Adipose tissue (tissue), 3 donors: ENCODE data around the gene ZCCHC14. TPM values are rescaled to one million over a fixed set of nuclear protein-coding genes. Genes with fewer than 3 reads are reported as not detected.

ENCODE experiments used
- H3K27ac ChIP-seq: one replicate; pipeline ENCODE4 v1.5.1; 2013; ENCODE audit warnings: low read depth, low read length
- WGBS, 3 donors: extraction: QIAGEN DNeasy Blood & Tissue Kit; methylation state at CpG; one replicate each; pipeline ENCODE4 v1.1.7; 2013; 5-methylcytosine and 5-hydroxymethylcytosine counted together
- polyA plus RNA-seq, 3 donors: library from polyadenylated mRNA; stranded (reverse); fragments of 200-250 nt; gene quantifications; one replicate each; pipeline ENCODE4 v1.2.3, GENCODE V29; 2013
- donor health status: healthy with polysubstance abuse.
- donor health status: Bipolar disorder and iron deficiency.
- donor health status: healthy.

Gene ZCCHC14
- polyA plus RNA-seq, 3 donors: 6.6 to 8.9 (median 7.6) TPM

- H3K27ac ChIP-seq: no peak overlapping the region
- WGBS, 3 donors: 96 to 97% (median 96%) methylated on average over 15 of the region's 15 CpGs
Measured at GRCh38 chr16:87423429-87423828, 69.4 kb downstream of the ZCCHC14 start.

GRCh38 chr16:87422106-87422505, 70.7 kb downstream of the ZCCHC14 start:
- no peak overlapping the region for H3K27ac ChIP-seq
- WGBS, 3 donors: 94 to 97% (median 95%) methylated on average over 11 of the region's 11 CpGs

GRCh38 chr16:87421003-87421912, 71.6 kb downstream of the ZCCHC14 start:
- no peak overlapping the region for H3K27ac ChIP-seq
- 93 to 96% (median 96%) methylated on average over 25 of the region's 25 CpGs for WGBS, 3 donors

DNA sequence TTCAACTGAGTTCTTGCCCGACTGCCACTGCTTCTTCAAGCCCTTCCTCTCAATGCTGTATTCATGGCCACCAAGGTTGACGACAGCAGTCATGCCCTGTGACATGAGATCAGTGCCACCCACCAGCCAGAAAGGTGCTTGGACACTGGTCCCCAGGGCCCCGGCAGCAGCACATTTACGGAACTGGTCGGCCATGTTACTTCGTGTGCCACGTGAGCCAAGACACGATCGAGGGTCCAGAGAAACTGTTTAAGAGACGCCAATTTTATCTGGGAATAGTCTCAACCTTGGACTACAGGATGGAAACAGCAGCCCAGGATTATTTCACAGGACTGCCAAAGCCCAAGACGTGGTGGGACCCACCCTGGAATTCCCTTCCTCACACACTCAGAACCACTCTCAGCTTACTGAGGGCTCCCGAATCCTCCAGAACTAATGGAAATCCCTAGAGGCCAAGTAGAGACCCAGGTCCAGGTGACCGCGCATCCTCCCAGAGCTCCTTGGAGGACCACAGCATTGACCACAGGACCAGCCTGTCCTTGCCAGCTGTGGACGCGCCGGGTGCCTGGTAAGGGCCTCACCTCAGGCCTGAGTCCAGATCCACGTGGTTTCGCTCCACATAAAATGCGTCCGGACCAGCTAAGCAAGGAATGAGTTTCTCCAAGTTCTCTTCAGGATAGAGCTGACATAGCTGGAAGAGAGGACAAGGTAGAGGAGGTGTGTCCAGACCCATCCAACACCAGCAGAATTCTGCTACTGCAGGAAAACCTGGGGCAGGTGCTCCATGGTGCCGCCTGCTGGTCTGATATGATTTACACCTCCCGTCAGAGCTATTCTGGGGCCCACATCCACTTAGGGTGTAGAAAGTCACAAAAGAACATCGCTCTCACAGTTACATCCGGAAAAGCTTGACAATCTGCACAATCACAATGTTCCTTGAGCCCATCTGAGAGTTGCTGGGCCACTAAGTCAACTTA, 72.5 kb downstream of the ZCCHC14 start:
- no peak overlapping the region for H3K27ac ChIP-seq
- 89 to 93% (median 92%) methylated on average over 25 of the region's 25 CpGs for WGBS, 3 donors

DNA sequence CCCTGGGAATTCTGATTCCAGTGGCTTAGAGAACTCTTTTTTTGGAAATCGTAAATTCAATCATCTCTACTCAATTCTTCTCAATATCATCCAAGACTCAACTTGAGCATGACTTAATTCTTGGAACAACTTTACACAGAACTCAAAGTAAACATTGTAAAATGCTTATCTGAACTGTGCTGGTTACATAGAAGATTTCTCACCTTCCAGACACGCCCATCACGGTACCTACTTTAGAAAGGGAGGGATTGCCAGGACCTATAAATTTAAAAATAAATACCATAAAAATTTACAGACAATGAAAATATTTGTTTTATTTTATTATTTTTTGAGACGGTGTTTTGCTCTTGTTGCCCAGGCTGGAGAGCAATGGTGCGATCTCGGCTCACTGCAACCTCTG, 74.2 kb downstream of the ZCCHC14 start:
- 78 to 89% (median 86%) methylated on average over 6 of the region's 6 CpGs for WGBS, 3 donors
- no peak overlapping the region for H3K27ac ChIP-seq

DNA sequence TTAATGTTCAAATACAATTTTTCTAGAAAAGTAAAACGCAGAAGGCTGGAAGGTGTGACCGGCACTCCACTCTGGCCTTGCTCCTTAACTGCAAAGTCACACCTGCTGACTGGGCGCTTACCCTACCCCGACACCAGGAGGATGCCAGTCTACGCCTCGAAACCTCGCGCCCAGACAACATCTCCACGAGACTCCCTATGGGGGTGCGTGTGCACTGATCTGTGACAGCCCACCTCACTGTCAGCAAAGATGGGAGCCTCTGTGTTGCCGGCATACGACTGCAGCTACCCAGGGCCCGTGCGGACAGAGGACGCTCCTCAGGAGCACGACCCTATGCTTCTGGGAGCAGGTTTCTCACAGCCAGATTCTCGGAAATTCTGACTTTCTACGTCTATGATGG, 74.6 kb downstream of the ZCCHC14 start:
- no peak overlapping the region for H3K27ac ChIP-seq
- WGBS, 3 donors: 94 to 95% (median 94%) methylated on average over 18 of the region's 18 CpGs

- WGBS, 3 donors: 92 to 98% (median 94%) methylated on average over 11 to 13 of the region's 13 CpGs
- no peak overlapping the region for H3K27ac ChIP-seq
Measured at GRCh38 chr16:87417528-87417910, 75.3 kb downstream of the ZCCHC14 start.

DNA sequence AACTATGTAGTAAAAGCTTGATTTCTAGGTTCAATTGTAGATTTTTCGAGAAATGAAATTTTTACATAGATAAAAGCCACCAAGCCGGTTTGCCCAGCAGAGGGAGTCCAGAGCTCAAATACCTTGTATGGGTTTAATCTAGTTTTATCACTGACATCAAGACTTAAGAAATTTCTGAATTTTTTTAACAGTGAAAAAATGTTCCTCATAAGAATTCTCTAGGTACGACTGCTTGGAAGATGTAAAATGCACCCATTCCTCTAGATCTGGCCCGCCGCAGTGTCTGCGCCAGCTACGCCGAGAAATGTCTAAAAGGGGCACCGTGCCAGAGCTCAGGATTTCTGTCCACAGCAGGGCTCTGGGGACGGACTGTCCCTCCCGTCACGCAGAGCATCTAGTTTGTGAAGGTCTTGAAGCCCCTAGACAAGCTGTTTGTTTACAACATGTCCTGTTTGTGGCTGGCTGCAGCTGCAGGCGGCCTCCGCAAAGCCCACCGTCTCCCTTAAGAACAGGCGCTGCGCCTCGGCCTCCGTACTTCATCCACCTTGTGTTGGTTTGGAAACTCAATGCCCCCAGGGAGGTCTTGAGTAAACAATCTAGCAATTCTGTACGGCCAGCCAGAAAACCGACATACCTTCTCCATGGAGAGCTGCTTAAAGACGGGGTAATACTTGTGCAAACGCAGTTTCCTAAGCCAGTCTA, 75.8 kb downstream of the ZCCHC14 start:
- WGBS, 3 donors: 71 to 81% (median 79%) methylated on average over 23 of the region's 23 CpGs
- H3K27ac ChIP-seq: no peak overlapping the region

- 87 to 93% (median 92%) methylated on average over 9 of the region's 9 CpGs for WGBS, 3 donors
- H3K27ac ChIP-seq: no peak overlapping the region
Measured at GRCh38 chr16:87415441-87415840, 77.4 kb downstream of the ZCCHC14 start.

DNA sequence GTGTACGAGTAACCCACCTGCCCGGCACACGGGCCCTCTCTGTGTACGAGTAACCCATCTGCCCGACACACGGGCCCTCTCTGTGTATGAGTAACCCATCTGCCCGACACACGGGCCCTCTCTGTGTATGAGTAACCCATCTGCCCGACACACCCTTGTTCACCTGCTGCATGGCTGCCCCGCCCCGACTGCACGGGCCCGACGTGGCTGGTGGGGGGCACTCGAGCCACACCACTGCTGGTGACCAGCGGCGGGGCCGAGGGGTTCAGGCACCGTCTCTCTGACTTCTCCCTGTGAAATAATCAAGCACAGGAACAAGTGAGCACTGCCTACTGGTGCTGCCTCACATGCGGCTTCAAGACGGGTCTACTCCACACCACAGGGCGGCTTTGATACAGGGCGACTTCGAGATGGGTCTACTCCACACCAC, 78.6 kb downstream of the ZCCHC14 start:
- WGBS, 3 donors: 87 to 90% (median 88%) methylated on average over 24 of the region's 24 CpGs
- H3K27ac ChIP-seq: no peak overlapping the region

GRCh38 chr16:87412996-87413421, 79.8 kb downstream of the ZCCHC14 start:
- 90 to 94% (median 93%) methylated on average over 27 of the region's 27 CpGs for WGBS, 3 donors
- H3K27ac ChIP-seq: no peak overlapping the region

DNA sequence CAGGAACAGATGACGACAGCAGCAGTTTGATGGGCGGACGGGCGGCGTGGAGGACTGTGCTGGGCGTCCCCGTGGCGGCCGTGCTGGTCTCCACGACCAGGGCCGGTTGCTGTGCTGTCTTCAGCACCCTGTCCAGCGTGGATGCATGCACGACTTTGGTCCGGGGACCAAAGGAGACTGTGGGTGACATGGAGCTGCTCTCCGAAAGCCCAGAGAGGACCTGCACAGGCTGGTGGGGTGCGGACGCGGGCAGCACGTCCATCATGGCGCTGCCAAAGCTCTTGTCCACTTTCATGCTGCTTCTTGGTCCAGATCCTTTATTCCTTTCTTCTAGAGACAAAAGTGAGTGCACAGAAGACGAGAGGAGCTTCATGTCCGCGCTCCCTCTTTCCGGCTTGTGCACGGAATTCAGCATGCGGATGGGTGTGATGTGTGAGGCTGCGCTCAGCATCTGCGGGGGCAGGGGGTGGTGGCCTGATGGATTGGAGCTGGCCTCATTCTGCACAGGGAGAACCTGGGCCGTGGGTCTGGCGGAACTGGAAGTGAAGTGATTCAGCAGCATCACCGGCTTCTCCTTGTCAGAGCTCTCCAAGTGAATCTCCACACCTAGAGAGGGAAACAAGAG, 80.3 kb downstream of the ZCCHC14 start:
- WGBS, 3 donors: 88 to 92% (median 89%) methylated on average over 31 of the region's 31 CpGs
- no peak overlapping the region for H3K27ac ChIP-seq

DNA sequence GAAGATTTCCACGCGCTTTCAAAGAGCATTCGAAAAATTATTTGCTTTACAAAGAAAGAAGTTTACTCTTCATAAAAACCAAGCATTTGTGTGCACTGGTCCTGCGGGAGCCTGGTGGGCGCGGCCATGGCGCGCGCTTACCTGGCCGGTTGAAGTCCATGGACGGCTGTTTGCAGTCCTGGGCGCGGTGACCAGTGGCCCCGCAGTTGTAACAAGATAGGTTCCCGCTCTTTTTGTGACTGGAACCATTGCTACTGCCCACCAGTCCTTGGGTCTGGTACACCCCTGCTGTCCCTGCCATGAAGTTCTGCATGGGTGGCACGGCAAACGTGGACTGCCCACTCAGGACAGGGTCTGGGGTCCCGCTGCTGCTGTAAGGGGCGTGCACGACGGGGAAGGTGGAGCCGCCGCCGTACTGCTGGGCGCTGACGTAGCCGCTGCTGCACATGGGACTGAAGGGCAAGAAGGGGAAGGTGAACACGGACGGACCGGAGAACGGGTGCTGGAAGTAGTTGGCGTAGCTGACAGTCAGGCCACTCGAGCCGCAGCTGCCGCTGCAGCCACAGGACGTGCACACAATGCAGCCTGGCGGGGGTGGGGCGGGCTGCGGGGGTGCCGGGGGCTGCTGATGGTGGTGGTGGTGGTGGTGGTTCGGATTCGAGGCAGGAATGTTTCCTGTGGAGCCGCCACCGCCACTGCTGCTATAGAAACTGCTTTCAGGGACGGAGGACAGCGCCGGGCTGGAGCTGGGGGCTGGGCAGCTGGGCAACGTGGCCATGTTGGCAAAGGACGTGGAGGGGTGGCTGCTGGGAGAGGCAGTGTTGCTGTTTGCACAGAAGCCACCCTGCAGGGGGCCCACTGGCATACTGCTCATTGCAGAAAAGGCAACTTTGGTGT, 81.2 kb downstream of the ZCCHC14 start:
- 91 to 95% (median 94%) methylated on average over 42 to 49 of the region's 49 CpGs for WGBS, 3 donors
- no peak overlapping the region for H3K27ac ChIP-seq

GRCh38 chr16:87410968-87411367, 81.9 kb downstream of the ZCCHC14 start:
- no peak overlapping the region for H3K27ac ChIP-seq
- WGBS, 3 donors: 86 to 90% (median 90%) methylated on average over 14 of the region's 14 CpGs

GRCh38 chr16:87410530-87410929, 82.3 kb downstream of the ZCCHC14 start:
- WGBS, 3 donors: 88 to 91% (median 91%) methylated on average over 11 of the region's 11 CpGs
- H3K27ac ChIP-seq: no peak overlapping the region

DNA sequence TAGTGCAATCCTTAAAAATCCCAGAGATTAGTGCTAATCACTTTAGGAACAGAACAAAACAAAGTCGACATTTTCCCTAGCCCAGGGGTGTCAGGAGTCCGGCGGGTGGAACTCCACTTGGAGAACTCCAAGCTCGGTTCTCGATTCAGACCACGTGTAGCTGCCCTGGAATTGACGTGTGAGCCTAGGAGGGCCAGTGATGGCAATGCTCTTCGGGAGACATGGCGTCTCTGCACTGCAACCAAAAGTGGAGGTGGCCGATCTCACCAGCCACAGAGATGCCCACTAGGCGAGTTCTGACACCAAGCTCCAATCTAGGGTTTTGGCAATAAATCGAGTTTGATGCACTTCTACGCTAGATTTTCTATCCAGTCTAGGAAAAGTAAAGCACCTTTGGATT, 83.0 kb downstream of the ZCCHC14 start:
- 94 to 95% (median 94%) methylated on average over 13 of the region's 13 CpGs for WGBS, 3 donors

DNA sequence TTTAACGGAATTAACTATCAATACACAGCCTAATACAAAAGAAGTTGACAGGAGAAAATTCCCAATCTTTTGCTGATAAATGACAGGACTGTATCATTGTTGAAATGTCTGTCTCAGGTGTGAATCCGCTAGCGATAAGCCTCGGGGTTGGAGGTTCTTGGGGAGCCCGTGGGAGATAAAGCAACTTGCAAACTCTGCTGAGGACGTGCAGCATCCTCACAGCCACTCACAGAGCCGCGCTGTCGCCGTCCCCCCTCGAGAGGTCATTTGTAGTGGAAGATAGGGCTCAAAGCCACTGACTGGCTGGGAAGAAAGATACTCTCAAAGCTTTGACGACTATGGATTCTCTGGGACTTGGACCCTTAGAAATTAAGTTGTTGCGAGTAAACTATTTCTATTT, 83.7 kb downstream of the ZCCHC14 start:
- WGBS, 3 donors: 90 to 93% (median 91%) methylated on average over 13 of the region's 13 CpGs
- no peak overlapping the region for H3K27ac ChIP-seq

More for the DNA sequence above, 83.0 kb downstream of the ZCCHC14 start:
- no peak overlapping the region for H3K27ac ChIP-seq
